Colonic mucosa (tissue), 4 donors: ENCODE measurements around the gene WRAP73. TPM values are rescaled to one million over a fixed set of nuclear protein-coding genes. Genes with fewer than 3 reads are reported as not detected.
A peak's percentile ranks its signal among the peaks of the same experiment; 100 is the strongest.

Source experiments
- DNase-seq: peaks from one replicate; pipeline ENCODE4 v3.0.0-alpha.2; 2020
- H3K27ac ChIP-seq: fragments of 200-600 bp; one replicate; pipeline ENCODE4 v1.8.0; 2021
- H3K27me3 ChIP-seq: fragments of 200-600 bp; one replicate; pipeline ENCODE4 v1.8.0; 2021
- H3K36me3 ChIP-seq: fragments of 200-600 bp; one replicate; pipeline ENCODE4 v1.8.0; 2021
- H3K4me1 ChIP-seq: fragments of 200-600 bp; one replicate; pipeline ENCODE4 v1.8.0; 2021; ENCODE audit warnings: mild to moderate bottlenecking
- H3K4me3 ChIP-seq: fragments of 200-600 bp; one replicate; pipeline ENCODE4 v1.8.0; 2021
- H3K9ac ChIP-seq, 2 donors: one replicate each; pipeline ENCODE4 v1.7.0; 2013; ENCODE audit warnings: control low read depth in 2 of 2, low read depth in 2 of 2, low read length in 2 of 2
- H3K9me3 ChIP-seq: fragments of 200-600 bp; one replicate; pipeline ENCODE4 v1.8.0; 2021
- CTCF ChIP-seq: fragments of 200-600 bp; IDR thresholded peaks from one replicate; pipeline ENCODE4 v1.8.0; 2022; ENCODE audit warnings: antibody characterized with exemption, mild to moderate bottlenecking
- intact Hi-C: fragments of 100-400 bp; cut with DNase I; formaldehyde crosslinking; loops from one replicate; pipeline ENCODE4 v1.14.1; 2022
- total RNA-seq, 2 donors: library from RNA; stranded (reverse); fragmentation: NEBNext Ultra II Directional in 1 of 2; extraction: Animal tissue kit (Norgen Biotek cat#: 25700) in 1 of 2; gene quantifications; one replicate each; pipeline ENCODE4 v1.2.1, GENCODE V29; 2021
- donor health status: healthy.
- donor health status: DM: no; HTN: no; CAD: no.
- donor health status: DM: no; HTN: no; CAD: no.

Gene WRAP73
- total RNA-seq, 2 donors from 2014 or later: 19.9 to 24.2 TPM

- no peak for TF ChIP-seq CTCF
- no peak overlapping the region for H3K27ac ChIP-seq
- no peak overlapping the region for H3K4me3 ChIP-seq
- no peaks in the 10 kb centered on the region for H3K4me1 ChIP-seq
- H3K9me3 ChIP-seq: no peaks in the 10 kb centered on the region
- no peak overlapping the region for H3K9ac ChIP-seq
- no peak for DNase-seq
- no peaks in the 10 kb centered on the region for H3K36me3 ChIP-seq
- intact Hi-C loops: no loop called here
- H3K27me3 ChIP-seq: peaks cover 35% of the 10 kb centered on the region
Observed at GRCh38 chr1:3657096-3657475, 7.2 kb upstream of the WRAP73 start.

DNA sequence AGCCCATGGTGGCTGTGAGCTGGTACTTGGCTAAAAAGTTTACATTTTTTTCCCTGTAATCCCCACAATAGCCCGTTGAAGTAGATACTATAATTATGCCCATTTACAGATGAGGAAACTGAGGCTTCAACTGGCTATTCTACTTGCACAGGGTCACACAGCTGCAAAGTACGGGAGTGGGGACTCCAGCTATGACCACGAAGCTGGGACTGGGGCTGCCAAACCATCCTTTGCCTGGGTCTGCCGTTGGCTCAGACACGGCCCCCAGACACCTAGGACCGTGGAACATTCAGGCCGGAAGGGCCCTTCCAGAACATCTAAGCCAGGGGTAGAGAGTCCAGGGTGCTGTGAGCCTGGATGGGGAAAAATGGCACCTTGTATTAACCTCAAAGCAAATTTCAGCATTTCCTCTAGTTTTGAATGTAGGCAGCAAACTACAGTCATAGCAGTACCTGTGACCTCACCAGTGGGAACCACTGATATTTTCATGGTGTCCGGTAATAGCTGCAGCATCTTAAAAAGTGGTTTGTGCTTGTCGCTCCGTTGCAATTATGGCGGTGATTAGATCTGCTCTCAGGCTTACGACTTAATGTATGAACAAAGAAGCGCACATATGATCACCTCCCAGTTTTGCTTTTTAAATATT, 6.7 kb upstream of the WRAP73 start:
- peaks cover 40% of the 10 kb centered on the region for H3K27me3 ChIP-seq
- DNase-seq: no peak
- intact Hi-C loops: no loop called here

DNA sequence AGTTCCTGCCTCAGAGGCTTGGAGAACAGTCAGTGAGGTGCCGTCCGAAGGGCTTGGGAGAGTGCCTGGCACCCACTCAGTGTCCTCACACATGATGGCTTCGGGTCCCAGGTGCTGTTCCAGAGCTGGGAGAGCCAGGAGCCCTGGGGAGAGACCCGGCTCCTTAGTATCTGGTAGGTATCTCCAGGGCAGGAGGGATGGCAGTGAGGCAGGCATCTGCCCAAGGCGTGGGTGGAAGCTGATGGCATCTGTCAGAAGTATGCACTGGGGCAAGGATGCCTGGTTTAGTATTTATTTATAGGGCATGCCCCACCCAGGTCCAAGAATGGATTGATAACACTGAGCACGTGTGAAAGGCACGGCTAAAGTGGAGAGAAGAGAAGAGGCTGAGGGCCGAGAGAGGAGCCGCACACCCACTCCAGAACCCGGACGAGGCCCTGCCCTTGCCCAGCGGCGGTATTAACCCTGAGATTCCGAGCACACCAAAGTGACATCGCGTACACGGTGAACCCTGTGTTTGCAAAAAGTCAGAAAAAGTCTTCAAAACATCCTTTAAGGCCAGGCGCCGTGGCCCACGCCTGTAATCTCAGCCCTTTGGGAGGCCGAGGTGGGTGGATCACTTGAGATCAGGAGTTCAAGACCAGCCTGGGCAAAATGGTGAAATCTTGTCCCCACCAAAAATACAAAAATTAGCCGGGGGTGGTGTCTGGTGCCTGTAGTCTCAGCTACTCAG, 4.8 kb upstream of the WRAP73 start:
- DNase-seq: no peak
- no peak overlapping the region for H3K4me3 ChIP-seq
- H3K27ac ChIP-seq: no peak overlapping the region
- H3K36me3 ChIP-seq: no peaks in the 10 kb centered on the region
- H3K4me1 ChIP-seq: peaks cover 4% of the 10 kb centered on the region
- peaks cover 53% of the 10 kb centered on the region for H3K27me3 ChIP-seq
- intact Hi-C loops: no loop called here
- H3K9me3 ChIP-seq: no peaks in the 10 kb centered on the region
- no peak overlapping the region for H3K9ac ChIP-seq
- no peak for TF ChIP-seq CTCF

More for the DNA sequence above, 6.7 kb upstream of the WRAP73 start:
- H3K4me1 ChIP-seq: no peaks in the 10 kb centered on the region
- no peaks in the 10 kb centered on the region for H3K9me3 ChIP-seq
- no peak overlapping the region for H3K4me3 ChIP-seq
- H3K9ac ChIP-seq: no peak overlapping the region
- no peaks in the 10 kb centered on the region for H3K36me3 ChIP-seq
- no peak for TF ChIP-seq CTCF
- H3K27ac ChIP-seq: no peak overlapping the region

DNA sequence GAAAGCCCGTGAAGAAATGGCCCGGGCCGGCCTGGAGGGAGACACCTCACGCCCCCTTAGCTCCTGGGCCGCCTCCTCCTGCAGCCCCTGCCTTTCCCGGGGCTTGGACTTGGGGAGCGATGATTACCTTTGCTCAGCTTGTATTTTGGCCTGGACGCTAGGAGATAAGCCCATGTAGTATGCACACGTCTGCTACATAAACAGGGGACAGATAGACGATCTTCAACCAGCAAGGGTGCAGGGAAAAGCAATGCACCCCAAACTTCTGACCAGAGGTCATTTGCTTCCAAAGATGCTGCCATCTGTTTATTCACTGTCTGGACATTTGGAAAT, 3.3 kb upstream of the WRAP73 start:
- Histone ChIP-seq H3K36me3 (no peaks in the 10 kb centered on the region), H3K9me3 (no peaks in the 10 kb centered on the region), H3K4me1 (peaks cover 4% of the 10 kb centered on the region), H3K27ac (no peak overlapping the region), H3K9ac (no peak overlapping the region), H3K27me3 (peaks cover 53% of the 10 kb centered on the region), H3K4me3 (no peak overlapping the region)
- TF ChIP-seq CTCF: no peak
- DNase-seq: no peak
- intact Hi-C loops: no loop called here

GRCh38 chr1:3652548-3653285, 2.8 kb upstream of the WRAP73 start:
- Histone ChIP-seq H3K4me3 (peak overlapping the region; percentile 25), H3K9ac (no peak overlapping the region)

More at GRCh38 chr1:3652548-3653285, 2.8 kb upstream of the WRAP73 start:
- H3K9me3 ChIP-seq: no peaks in the 10 kb centered on the region
- no peaks in the 10 kb centered on the region for H3K36me3 ChIP-seq
- DNase-seq: no peak
- TF ChIP-seq CTCF: no peak
- H3K27ac ChIP-seq: no peak overlapping the region
- intact Hi-C loops: no loop called here
- peaks cover 53% of the 10 kb centered on the region for H3K27me3 ChIP-seq
- peaks cover 4% of the 10 kb centered on the region for H3K4me1 ChIP-seq
